ENCODE results near the gene CEP131. TPM values are rescaled to one million over a fixed set of nuclear protein-coding genes. Genes with fewer than 3 reads are reported as not detected.

CEP131 gene
- total RNA-seq, 1 experiment from 2014 or later = 18.2 TPM

GRCh38 chr17:81200201-81200600 lies 22.6 kb downstream of the CEP131 start:
- DNase-seq (ENCODE audit: low read depth) = no peak

- DNase-seq (ENCODE audit: low read depth) = no peak
Measured at GRCh38 chr17:81199482-81199830, 23.3 kb downstream of the CEP131 start.

DNA sequence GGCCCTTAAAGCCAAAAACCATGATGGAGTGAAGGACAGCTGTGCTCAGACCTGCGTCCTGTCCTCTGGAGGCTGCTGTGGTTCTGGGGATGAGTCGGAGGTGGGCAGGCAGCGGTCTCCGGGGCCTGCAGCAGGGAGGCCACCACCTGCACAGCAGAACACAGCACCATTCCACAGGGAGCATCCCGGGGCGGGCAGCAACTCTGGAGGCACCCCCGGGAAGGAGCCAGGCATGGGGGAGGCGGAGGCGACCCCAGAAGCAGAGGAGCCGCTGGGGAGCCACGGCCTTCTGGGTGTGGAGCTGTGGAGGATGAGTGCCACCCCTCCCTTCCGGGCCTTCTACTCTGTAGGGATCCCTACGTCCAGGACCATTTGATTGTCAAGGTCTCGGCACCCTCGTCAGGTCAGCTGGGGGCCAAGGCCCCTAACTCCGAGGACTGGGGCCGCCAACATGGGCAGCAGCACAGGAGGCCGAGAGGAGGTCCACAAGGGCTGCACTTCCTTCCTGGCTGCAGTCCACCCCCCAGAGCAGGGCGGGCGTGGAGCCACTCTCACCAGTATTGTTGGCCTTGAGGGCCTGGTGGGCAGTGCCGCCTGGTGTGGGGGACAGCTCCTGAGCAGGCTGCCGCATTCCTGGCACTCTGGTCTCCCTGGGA lies 23.8 kb downstream of the CEP131 start:
- DNase-seq (ENCODE audit: low read depth) = no peak

- DNase-seq (ENCODE audit: low read depth) = no peak
Measured at GRCh38 chr17:81197831-81198490, 24.8 kb downstream of the CEP131 start.

DNA sequence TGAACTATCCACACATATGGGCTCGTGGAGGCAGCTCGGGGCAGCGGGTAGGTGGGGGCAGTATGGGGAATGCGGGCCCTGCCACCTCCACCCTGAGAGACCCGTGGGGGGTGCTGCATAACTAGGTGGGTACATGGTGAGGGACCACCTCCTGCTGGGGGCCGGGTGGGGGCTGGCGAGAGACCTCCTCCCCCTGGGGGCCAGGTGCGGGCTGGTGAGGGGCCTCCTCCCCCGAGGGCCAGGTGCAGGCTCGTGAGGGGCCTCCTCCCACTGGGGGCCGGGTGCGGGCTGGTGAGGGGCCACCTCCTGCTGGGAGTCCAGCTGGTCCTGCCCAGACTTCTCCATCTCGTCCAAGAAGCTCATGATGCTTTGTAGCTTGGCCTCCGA lies 25.4 kb downstream of the CEP131 start:
- DNase-seq (ENCODE audit: low read depth) = no peak

DNA sequence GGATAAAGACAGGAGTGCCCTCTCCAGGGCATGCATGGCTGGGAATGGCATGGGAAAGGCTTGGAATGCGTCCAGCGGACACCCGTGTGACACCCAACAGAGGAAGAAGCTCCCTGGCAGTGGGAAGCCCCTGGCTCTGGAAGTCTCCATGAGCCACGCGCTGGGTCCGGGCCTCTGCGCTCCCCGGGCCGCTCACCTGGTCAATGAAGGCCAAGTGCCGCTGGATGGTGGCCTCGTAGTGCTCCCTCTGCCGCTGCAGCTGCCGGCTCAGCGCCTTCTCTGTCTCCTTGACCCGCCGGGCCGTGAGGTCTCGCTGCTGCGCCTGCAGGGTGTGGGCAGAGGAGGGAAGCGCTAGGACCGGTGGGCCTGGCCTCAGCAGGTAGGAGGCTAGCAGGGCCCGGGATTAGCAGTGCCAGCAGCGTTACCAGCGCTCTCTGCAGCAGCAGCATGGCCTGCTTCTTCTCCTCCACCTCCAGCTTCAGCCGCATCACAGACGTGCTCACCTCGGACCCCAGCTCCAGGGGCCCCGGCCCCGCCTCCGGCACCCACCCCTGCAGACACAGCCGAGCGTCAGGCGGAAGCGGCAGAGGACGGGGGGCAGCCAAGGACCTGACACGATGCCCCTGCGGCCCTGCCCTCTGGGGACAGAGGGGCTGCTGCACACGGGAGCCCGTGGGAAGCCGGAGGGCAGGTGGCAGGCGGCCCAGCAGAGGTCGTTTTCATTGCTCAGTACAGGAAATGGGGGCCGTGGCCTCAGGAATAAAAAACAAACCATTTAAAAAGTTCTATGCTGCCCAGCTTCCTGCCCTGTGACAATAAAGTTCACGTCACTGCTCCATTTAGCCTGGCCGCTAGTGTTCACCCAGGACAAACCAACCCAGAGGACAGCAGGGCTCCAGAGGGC lies 26.0 kb downstream of the CEP131 start:
- no peak for DNase-seq (ENCODE audit: low read depth)

DNA sequence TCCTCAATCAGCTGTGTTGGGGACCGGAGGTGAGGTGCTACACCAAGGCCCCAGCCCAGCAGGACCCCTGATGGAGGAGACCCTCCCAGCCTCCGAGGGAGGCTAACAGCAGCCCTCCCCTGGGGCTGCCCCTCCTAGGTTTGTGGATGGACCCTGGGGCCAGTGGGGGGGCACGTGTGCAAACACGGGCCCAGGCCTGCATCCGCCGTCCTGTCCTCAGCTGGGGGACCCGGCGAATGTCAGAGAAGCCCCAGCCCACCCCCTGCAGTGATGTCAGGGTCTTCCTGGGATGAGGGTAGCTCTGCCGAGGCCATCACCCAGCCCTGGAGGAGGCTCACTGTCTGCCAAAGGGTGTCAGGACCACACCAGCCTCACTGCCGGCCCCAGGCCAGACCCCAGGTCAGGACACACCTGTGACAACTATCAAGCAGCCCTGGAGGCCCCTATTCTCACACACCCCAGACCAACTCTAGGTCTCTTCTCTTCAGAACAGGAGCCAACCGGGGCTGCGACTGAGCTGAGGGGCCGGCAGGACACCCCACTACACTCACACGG lies 26.7 kb downstream of the CEP131 start:
- DNase-seq (ENCODE audit: low read depth) = no peak

DNA sequence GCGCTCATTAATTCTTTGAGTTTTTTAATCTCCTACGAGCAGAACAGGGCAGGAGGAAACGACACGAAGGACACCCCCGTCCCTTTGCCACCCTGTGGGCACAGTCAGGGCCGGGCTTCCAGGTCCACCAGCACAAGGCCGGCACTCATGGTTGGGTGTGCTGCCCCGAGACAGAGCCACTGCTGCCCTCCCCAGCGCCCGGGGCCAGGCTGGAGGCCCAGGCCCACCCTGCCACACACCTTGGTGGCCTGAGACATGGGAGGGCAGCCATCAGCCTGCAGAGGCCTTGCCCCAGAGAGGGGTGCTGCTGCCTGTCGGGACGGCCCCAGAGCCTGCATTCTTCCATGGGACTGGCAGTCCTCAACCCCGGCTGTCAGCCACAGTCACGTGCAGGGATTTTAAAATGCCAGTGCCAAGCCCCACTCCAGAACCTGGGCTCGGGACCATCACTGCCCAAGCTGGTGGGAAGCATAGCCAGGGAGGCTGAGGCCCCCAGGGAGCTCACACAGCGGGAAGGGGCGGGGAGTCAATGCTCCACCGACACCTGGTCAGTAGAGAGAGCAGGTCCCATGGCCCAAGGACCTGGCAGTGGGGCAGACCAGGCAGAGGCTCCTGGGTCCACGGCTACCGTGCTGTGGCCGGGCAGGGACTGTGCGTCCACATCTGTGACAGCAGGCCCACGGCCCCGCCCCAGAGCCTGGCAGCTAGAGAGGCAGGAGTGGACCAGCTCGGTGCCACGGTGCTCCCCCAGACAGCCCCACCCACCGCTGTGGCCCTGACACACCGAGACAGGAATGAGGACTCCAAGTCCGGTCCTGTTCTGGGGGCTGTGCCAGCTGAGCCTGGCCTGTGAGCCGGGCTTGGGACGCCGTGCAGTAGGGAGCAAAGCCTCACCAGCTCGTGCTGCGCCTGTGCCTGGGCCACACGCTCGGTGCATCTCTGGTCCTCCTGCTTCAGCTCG lies 27.5 kb downstream of the CEP131 start:
- DNase-seq (ENCODE audit: low read depth) = no peak

GRCh38 chr17:81194225-81194760 lies 28.5 kb downstream of the CEP131 start:
- no peak for DNase-seq (ENCODE audit: low read depth)

DNA sequence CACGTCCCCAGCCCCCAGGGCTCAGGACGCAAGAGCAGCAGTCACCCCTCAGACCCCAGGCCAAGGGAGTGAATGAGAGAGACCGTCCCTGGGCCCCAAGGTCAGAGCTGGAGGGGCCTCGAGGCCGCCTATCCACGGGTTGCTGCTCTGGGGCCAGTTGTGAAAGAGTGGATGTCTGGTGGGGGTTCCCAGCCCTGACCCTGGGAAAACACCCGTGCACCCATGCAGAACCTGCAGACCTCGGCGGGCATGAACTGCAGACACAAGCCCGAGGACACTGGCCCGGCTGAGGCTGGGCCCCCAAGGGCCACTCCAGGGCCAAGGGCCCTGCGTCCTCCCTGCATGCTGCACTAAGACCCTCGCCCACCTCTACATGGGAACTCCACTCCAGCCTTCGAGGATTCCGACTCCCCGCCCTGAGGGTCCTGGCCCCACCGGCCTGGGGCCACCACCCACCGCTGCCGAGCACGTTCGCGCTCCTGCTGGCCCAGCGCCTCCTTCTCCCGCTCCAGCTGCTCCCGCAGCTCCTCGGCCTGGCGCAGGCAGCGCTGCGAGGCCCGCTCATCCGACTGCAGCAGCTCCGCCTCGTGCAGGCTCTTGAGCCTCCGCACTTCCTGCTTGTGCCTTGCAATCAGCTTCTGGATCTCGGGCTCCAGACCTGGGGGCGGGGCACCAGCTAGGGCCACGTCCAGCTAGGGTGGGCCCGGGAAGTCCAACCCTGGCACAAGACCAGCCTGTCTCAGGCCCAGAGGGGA lies 29.1 kb downstream of the CEP131 start:
- no peak for DNase-seq (ENCODE audit: low read depth)

GRCh38 chr17:81193051-81193410 lies 29.7 kb downstream of the CEP131 start:
- no peak for DNase-seq (ENCODE audit: low read depth)

- DNase-seq (ENCODE audit: low read depth) = no peak
Measured at GRCh38 chr17:81192386-81193050, 30.2 kb downstream of the CEP131 start.

GRCh38 chr17:81191646-81192045 lies 31.1 kb downstream of the CEP131 start:
- no peak for DNase-seq (ENCODE audit: low read depth)

GRCh38 chr17:81191116-81191515 lies 31.6 kb downstream of the CEP131 start:
- DNase-seq (ENCODE audit: low read depth) = no peak

DNA sequence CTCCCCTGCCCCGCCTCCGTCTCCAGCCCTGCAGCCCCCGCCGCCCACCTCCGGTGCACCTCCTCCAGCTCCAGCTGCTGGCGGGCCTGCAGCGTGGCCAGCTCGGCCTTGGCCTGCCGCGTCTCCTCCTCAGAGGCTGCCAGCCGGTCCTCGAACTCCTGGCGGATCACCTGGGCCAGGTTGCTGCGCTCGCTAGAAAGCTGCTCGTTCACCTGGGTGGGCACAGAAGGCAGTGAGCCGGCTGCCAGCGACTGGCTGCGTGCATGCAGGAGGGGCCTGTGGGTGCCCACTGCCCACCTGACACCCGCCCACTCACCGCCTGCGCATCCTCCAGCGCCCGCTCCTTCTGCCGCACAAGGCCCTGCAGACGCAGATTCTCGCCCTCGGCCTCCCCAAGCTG lies 32.2 kb downstream of the CEP131 start:
- DNase-seq (ENCODE audit: low read depth) = no peak

DNA sequence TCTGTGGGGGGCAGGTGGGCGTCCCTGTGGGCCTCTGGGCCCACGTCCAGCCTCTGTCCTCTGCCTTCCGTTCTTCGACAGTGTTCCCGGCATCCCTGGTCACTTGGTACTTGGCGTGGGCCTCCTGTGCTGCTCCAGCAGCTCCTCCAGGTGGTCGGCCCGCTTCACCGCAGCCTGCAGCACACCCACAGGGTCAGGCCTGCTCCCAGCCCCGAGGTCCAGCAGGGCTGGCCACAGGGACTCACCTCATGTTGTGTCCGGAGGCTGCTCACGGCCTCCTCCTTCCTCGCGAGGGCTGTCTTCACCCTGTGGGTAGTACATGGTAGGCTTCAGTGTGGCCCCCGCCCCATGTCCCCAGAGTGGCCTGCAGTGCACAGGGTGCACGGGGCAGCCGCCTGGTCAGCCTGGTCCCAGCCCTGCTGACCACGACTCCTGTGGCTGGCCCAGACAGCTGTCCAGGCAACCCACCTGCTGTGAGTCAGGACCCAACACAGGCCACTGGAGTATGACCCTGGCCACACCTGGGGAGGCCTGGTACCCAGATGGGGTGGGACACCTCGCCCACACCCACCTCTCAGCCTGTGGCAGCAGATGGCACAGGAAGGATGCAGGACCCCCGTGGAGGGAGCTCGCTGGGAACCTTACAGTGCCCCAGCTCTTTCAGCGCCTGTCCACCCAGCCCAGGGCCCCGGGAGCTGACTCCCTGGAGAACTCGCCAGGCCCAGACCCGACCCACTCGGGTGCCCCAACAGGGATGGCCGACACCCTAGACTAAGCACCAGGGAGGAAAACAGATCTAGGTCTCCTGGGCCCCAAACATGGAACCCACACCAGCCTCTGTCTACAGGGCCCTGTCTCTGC lies 32.9 kb downstream of the CEP131 start:
- DNase-seq (ENCODE audit: low read depth) = peak; percentile 11

GRCh38 chr17:81189016-81189415 lies 33.7 kb downstream of the CEP131 start:
- DNase-seq (ENCODE audit: low read depth) = no peak

DNA sequence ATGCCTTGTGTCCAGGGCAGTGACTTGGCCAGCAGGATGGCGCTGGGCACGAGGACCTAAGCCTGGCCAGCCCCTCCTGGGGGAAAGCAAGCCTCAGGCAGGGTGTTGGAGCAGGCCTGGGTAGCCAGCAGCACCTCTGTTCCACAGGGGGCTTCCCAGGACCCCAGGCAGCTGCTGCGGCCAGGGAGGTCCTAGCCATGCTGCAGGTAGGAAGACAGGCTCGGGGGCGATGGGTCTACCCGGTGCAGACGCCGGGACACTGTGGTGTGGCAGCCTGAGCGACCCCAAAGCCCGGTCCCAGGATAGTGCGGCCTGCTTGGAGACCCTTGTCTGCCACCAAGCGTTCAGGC lies 34.3 kb downstream of the CEP131 start:
- no peak for DNase-seq (ENCODE audit: low read depth)

Measured in M059J (cell line).